ENCODE measurements around the gene RUFY1. TPM values are rescaled to one million over a fixed set of nuclear protein-coding genes. Genes with fewer than 3 reads are reported as not detected.
A peak's percentile ranks its signal among the peaks of the same experiment; 100 is the strongest.
"Not testable (repeated sequence)": the region's sequence is repeated elsewhere in the genome, so short reads cannot be mapped to it uniquely, and the experiment has no call there.

The RUFY1 gene
- polyA plus RNA-seq, 1 donor from 2014 or later: 31.3 TPM

DNA sequence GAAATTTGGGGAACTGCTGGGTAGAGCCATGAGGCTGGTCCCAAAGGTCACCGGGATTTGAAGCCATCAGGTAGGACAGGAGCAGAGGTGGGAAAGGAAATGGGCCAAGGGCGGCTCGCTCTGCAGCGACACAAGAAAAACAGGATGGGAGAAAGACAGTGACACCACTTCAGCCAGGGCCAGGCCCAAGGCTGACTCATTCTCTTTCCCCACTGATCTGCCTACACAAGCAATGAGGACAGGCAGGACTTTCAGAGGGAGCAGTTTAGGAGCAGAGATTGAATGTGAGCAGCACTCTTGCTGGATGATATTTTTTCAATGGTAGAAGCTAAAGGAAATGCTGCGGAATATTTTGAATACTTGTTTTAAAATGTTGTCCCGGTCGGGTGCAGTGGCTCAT is 3.5 kb downstream of the RUFY1 start:
- Histone ChIP-seq H3K36me3 (ENCODE audit: insufficient read depth, low read length) (no peaks in the 10 kb centered on the region), H3K9me2 (ENCODE audit: insufficient read depth, low read length) (no peaks in the 10 kb centered on the region), H3F3A (ENCODE audit: insufficient read depth, low read length, poor library complexity, severe bottlenecking) (no peaks in the 10 kb centered on the region), H3K4me2 (ENCODE audit: low read length) (no peak overlapping the region), H4K20me1 (ENCODE audit: insufficient read depth) (no peaks in the 10 kb centered on the region), H3K9me3 (ENCODE audit: low read length) (no peaks in the 10 kb centered on the region), H2AFZ (ENCODE audit: low read depth, low read length) (no peak overlapping the region), H3K27ac (ENCODE audit: low read length) (no peak overlapping the region), H3K4me3 (ENCODE audit: low read length) (no peak overlapping the region), H3K79me2 (replicated peaks; ENCODE audit: insufficient read depth, low read length) (peaks cover 37% of the 10 kb centered on the region), H3K27me3 (ENCODE audit: insufficient read depth, low read depth, low read length) (no peaks in the 10 kb centered on the region), H3K9ac (ENCODE audit: low read length) (no peak overlapping the region)
- TF ChIP-seq EP300 (conservative IDR thresholded peaks at IDR 0.05; ENCODE audit: poor library complexity, severe bottlenecking): no peak

DNA sequence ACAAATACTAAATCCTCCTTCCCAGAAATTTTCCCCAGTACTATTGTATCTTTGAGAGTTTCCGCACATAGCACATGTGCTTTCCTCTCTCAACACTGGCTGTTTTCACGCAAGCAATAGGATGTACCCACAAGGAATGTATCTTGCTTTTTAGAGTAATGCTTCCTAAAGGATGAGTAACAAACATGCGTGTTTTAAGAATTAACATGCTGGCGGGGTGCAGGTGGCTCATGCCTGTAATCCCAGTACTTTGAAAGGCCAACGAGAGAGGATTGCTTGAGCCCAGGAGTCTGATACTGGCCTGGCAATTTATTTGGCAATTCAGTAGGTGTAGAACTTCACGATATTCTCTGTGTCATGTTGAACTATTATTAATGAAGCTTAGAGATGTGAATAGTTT is 4.6 kb downstream of the RUFY1 start:
- Histone ChIP-seq H4K20me1 (ENCODE audit: insufficient read depth) (no peaks in the 10 kb centered on the region), H3K27ac (ENCODE audit: low read length) (no peak overlapping the region), H2AFZ (ENCODE audit: low read depth, low read length) (no peak overlapping the region), H3K27me3 (ENCODE audit: insufficient read depth, low read depth, low read length) (no peaks in the 10 kb centered on the region), H3K36me3 (ENCODE audit: insufficient read depth, low read length) (no peaks in the 10 kb centered on the region), H3K9me2 (ENCODE audit: insufficient read depth, low read length) (no peaks in the 10 kb centered on the region), H3K9me3 (ENCODE audit: low read length) (no peaks in the 10 kb centered on the region), H3F3A (ENCODE audit: insufficient read depth, low read length, poor library complexity, severe bottlenecking) (no peaks in the 10 kb centered on the region), H3K4me2 (ENCODE audit: low read length) (no peak overlapping the region), H3K4me3 (ENCODE audit: low read length) (no peak overlapping the region), H3K9ac (ENCODE audit: low read length) (no peak overlapping the region), H3K79me2 (replicated peaks; ENCODE audit: insufficient read depth, low read length) (peaks cover 38% of the 10 kb centered on the region)
- TF ChIP-seq RAD21 (conservative IDR thresholded peaks at IDR 0.05): no peak
- TF ChIP-seq MXI1 (conservative IDR thresholded peaks at IDR 0.05; ENCODE audit: poor library complexity, severe bottlenecking): no peak
- no peak for TF ChIP-seq EZH2 (IDR thresholded peaks at IDR 0.05; ENCODE audit: borderline replicate concordance, insufficient read depth, low read length, poor library complexity, severe bottlenecking)
- no peak for TF ChIP-seq EP300 (conservative IDR thresholded peaks at IDR 0.05; ENCODE audit: poor library complexity, severe bottlenecking)
- TF ChIP-seq SMC3 (conservative IDR thresholded peaks at IDR 0.05; ENCODE audit: poor library complexity): no peak
- TF ChIP-seq, protein P1, sequence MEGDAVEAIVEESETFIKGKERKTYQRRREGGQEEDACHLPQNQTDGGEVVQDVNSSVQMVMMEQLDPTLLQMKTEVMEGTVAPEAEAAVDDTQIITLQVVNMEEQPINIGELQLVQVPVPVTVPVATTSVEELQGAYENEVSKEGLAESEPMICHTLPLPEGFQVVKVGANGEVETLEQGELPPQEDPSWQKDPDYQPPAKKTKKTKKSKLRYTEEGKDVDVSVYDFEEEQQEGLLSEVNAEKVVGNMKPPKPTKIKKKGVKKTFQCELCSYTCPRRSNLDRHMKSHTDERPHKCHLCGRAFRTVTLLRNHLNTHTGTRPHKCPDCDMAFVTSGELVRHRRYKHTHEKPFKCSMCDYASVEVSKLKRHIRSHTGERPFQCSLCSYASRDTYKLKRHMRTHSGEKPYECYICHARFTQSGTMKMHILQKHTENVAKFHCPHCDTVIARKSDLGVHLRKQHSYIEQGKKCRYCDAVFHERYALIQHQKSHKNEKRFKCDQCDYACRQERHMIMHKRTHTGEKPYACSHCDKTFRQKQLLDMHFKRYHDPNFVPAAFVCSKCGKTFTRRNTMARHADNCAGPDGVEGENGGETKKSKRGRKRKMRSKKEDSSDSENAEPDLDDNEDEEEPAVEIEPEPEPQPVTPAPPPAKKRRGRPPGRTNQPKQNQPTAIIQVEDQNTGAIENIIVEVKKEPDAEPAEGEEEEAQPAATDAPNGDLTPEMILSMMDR (IDR thresholded peaks at IDR 0.05; ENCODE audit: poor library complexity, severe bottlenecking): no peak
- TF ChIP-seq TAF1 (IDR thresholded peaks at IDR 0.05; ENCODE audit: low read depth): no peak
- TF ChIP-seq POLR2AphosphoS5 (IDR thresholded peaks at IDR 0.05): no peak
- TF ChIP-seq, protein P2, sequence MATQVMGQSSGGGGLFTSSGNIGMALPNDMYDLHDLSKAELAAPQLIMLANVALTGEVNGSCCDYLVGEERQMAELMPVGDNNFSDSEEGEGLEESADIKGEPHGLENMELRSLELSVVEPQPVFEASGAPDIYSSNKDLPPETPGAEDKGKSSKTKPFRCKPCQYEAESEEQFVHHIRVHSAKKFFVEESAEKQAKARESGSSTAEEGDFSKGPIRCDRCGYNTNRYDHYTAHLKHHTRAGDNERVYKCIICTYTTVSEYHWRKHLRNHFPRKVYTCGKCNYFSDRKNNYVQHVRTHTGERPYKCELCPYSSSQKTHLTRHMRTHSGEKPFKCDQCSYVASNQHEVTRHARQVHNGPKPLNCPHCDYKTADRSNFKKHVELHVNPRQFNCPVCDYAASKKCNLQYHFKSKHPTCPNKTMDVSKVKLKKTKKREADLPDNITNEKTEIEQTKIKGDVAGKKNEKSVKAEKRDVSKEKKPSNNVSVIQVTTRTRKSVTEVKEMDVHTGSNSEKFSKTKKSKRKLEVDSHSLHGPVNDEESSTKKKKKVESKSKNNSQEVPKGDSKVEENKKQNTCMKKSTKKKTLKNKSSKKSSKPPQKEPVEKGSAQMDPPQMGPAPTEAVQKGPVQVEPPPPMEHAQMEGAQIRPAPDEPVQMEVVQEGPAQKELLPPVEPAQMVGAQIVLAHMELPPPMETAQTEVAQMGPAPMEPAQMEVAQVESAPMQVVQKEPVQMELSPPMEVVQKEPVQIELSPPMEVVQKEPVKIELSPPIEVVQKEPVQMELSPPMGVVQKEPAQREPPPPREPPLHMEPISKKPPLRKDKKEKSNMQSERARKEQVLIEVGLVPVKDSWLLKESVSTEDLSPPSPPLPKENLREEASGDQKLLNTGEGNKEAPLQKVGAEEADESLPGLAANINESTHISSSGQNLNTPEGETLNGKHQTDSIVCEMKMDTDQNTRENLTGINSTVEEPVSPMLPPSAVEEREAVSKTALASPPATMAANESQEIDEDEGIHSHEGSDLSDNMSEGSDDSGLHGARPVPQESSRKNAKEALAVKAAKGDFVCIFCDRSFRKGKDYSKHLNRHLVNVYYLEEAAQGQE (IDR thresholded peaks at IDR 0.05; ENCODE audit: borderline replicate concordance): no peak

DNA sequence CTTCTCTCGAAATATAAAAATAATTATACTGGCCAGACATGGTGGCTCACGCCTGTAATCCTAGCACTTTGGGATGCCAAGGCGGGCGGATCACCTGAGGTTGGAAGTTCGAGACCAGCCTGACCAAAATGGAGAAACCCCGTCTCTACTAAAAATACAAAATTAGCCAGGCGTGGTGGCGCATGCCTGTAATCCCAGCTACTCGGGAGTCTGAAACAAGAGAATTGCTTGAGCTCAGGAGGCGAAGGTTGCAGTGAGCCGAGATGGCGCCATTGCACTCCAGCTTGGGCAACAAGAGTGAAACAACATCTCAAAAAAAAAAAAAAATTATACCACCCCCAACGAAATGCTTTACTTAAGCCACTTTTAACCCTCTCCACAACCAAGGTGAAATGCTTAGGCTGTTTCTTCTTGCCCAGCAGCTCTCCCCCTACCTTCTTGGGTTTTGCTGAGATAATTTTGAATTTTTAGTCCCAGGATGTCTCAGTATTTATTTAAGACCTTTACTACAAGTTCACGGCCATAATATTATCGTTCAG is 8.0 kb downstream of the RUFY1 start:
- H3K27me3 ChIP-seq (ENCODE audit: insufficient read depth, low read depth, low read length); H3K9me3 ChIP-seq (ENCODE audit: low read length); H4K20me1 ChIP-seq (ENCODE audit: insufficient read depth); H3K36me3 ChIP-seq (ENCODE audit: insufficient read depth, low read length); H3F3A ChIP-seq (ENCODE audit: insufficient read depth, low read length, poor library complexity, severe bottlenecking); H3K9me2 ChIP-seq (ENCODE audit: insufficient read depth, low read length): not testable (repeated sequence)
- peak overlapping the region; percentile 80 for H3K4me3 ChIP-seq (ENCODE audit: low read length)
- peak overlapping the region; percentile 91 for H3K4me2 ChIP-seq (ENCODE audit: low read length)
- H3K27ac ChIP-seq (ENCODE audit: low read length): peak overlapping the region; percentile 83
- H2AFZ ChIP-seq (ENCODE audit: low read depth, low read length): peak overlapping the region; percentile 63
- peaks cover 45% of the 10 kb centered on the region for H3K79me2 ChIP-seq (replicated peaks; ENCODE audit: insufficient read depth, low read length)
- peak overlapping the region; percentile 68 for H3K9ac ChIP-seq (ENCODE audit: low read length)

All from neural cell (in vitro differentiated cells).